ENCODE results near the gene FAM98C.
A peak's percentile ranks its signal among the peaks of the same experiment; 100 is the strongest.
"Not testable (repeated sequence)": the region's sequence is repeated elsewhere in the genome, so short reads cannot be mapped to it uniquely, and the experiment has no call there.

FAM98C gene

GRCh38 chr19:38400361-38400760 lies 2.5 kb upstream of the FAM98C start:
- no peak for DNase-seq

GRCh38 chr19:38401148-38401547 lies 1.7 kb upstream of the FAM98C start:
- DNase-seq: no peak

DNA sequence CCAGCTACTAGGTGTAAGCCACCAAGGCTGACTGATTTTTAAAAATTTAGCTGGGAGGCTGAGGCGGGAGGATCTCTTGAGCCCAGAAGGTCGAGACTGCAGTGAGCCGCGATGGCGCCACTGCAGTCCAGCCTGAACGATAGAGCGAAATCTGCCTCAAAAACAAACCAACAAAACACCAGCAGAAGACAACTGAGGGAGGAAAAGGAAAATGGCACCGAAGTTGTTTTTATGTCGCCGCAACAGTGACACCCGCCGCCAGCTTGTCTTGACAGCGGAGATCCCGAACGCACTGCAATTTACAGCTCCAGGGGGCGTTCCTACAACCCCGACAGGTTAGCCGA lies 298 bp upstream of the FAM98C start:
- no peak for DNase-seq

- DNase-seq: no peak
Observed at GRCh38 chr19:38404858-38405257, 2.0 kb downstream of the FAM98C start.

- no peak for DNase-seq
Observed at GRCh38 chr19:38405276-38405675, 2.4 kb downstream of the FAM98C start.

DNA sequence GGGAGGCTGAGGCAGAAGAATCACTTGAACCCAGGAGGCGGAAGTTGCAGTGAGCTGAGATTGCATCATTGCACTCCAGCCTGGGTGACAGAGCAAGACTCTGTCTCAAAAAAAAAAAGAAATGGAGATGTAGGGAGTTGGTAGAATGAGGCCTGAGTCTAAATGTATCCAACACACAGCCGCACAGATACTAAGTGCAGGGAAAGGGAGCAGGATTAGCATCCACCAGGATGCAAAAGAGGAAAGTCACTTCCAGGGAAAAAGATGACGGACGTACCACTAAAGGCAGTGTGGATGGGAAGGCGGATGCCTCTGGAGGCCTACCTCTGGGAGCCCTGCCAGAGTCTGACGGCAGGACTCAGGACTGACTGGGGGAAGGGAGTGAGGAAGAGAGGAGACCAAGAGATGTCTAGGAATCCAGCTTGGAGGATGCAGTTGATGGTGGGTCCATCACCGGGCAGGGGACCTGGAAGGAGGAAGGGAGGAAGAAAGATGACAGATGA lies 6.8 kb downstream of the FAM98C start:
- no peak for DNase-seq

- DNase-seq: not testable (repeated sequence)
Observed at GRCh38 chr19:38410407-38410806, 7.5 kb downstream of the FAM98C start.

DNA sequence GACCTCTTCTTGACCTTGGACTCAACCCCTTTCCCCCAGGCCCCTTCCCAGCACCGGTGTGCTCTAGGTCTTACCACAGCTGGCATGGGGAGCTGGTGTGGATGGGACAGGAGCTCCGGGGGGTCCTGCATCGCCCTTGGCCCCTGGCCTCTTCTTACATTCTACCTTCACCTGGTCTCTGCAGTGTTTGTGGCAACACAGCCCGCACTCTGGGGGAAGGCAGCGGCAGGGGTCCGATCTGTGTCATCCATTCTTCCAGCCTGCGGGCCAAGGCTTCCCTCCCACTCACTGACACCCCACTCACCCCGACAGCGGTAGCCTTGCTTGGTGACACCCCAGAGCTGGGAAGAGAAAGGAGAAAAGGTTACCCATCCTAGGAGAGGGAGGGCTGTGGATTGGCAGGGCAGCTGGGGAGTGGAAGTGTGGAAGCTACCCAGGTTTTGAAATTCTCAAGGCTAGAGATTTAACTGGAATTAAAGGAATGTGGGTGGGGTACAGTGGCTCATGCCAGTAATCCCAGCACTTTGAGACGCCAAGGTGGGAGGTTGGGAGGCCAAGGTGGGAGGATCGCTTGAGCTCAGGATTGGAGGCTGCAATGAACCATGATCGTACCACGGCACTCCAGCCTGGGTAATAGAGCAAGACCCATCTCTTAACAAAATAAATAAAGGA lies 8.3 kb downstream of the FAM98C start:
- DNase-seq: no peak

- DNase-seq: not testable (repeated sequence)
Observed at GRCh38 chr19:38411898-38412297, 9.0 kb downstream of the FAM98C start.

DNA sequence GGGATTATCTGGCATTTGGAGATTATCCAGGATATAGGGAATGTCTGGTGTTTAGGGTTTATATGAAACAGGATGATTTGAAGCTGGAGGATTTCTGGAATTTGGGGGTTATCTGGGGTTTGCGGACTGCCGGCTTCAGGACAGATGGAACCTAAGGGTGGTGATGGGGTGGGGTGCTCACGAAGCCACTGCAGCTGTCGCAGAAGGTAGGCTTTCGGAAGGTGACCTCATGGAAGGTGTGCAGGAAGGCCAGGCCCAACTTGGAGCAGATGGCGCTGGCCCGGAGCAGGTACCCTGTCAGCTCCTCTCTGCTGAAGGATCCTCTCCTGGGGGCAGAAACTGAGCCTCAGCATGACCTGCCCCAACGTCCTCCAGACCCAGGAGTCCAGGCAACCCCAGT lies 9.6 kb downstream of the FAM98C start:
- DNase-seq: no peak

DNA sequence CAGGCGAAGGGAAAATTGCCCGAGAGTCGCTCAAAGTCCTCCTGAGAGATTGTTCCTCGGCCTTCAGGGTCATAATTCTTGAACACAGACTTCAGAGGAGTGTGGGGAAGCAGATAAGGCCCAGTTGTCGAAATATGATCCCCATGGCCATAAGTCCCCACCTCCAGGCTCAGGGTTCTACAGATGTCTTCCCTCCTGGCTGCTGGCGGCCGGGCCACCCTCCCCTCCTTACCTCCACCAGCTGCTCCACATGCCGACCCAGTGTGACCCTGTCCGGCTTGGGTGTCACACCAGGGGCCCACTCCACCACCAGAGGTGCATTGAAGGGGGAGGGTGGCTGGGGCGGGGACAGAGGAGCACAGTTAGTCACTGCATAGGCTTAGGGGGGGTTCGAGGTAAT lies 10.1 kb downstream of the FAM98C start:
- no peak for DNase-seq

- DNase-seq: no peak
Observed at GRCh38 chr19:38413416-38413815, 10.5 kb downstream of the FAM98C start.

DNA sequence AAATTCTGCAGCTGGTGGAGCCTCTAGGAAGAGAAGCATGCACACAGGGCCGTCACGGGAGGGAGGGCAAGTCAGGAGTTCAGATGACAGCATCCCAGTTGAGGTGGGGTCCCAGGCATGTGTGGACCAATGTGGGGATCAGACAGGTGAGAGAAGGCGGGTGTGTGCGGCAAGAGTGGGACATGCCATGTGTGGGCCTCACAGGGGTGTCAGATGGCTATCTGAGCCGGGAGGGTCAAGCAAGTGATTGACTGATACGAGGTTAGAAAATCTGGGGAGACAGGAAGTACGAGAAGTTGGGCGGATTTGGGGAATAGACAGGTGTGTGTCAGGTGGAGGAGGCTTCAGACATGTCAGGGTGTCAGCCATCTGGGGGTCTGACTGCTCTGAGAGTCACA lies 14.3 kb downstream of the FAM98C start:
- no peak for DNase-seq

- peak; percentile 22 for DNase-seq
Observed at GRCh38 chr19:38417544-38418506, 14.9 kb downstream of the FAM98C start.

- no peak for DNase-seq
Observed at GRCh38 chr19:38420935-38421334, 18.0 kb downstream of the FAM98C start.

GRCh38 chr19:38421856-38422255 lies 19.0 kb downstream of the FAM98C start:
- no peak for DNase-seq

- DNase-seq: no peak
Observed at GRCh38 chr19:38422438-38422837, 19.5 kb downstream of the FAM98C start.

GRCh38 chr19:38424272-38424671 lies 21.4 kb downstream of the FAM98C start:
- no peak for DNase-seq

- DNase-seq: no peak
Observed at GRCh38 chr19:38425222-38425809, 22.4 kb downstream of the FAM98C start.

GRCh38 chr19:38425810-38426466 lies 23.0 kb downstream of the FAM98C start, which contains the start of gene RASGRP4:
TSS of gene RASGRP4 (minus strand) at chr19:38426219. CDS start at chr19:38426091, 128 bp downstream.
- DNase-seq: no peak

DNA sequence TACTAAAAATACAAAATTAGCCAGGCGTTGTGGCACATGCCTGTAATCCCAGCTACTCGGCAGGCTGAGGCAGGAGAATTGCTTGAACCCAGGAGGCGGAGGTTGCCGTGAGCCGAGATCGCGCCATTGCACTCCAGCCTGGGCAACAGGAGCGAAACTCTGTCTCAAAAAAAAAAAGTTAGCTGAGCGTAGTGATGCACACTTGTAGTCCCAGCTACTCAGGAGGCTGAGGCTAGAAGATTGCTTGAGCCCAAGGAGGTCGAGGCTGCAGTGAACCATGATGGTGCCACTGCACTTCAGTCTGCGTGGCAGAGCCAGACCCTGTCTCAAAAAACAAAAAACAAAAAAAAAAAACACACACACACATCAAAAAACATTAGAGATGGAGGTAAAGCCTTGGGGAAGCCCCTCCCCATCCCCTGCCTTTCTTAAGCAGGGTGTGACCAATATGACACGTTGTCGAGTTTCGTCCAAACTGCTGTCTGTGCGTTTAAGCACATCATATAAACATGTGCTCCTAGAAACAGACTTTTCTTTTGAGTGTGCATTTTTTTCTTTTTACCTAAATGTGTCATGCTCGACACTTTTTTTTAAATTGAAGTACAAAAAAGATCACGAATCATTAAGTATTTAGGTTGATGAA lies 24.3 kb downstream of the FAM98C start:
- DNase-seq: not testable (repeated sequence)

DNA sequence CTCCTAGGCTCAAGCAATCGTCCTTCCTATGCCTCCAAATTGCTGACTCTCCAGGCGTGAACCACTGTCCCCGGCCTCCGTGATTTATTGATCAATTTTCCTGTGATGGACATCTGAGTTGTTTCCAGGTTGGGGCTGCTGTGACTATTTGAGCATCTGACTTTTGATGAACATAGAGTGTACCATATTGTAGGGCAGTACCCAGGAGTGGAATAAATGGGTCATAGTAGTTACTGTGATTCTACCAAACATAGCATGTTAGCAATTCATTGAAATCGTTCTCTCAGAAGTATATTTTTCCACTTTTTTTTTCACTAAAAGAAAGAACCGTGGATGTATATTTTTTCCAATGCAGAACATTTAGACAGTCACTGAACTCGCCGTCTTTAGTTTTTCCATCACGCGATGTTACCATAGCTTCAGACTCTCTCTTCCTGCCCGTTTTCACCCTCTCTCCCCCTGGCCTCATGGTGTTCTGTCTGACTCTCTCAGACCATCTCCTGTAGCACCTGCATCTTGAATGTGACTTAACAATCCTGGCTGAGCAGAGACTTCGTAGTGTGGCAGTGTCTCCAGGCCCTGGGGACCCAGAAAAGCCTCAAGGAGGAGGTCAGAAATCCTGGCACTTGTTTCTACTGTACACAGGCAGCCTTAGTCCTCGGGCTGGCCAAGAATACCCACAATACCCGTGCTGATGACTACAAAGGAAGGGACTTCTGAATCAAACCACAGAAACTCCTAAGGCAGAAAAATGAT lies 26.3 kb downstream of the FAM98C start:
- no peak for DNase-seq

Data from DMS79 treated with DMSO at 0.1 percent for 48 hours (cell line).